Measurements from ENCODE around the gene C4orf54. TPM values are rescaled to one million over a fixed set of nuclear protein-coding genes. Genes with fewer than 3 reads are reported as not detected.

C4orf54 gene
- not detected in 2 replicates for total RNA-seq

DNA sequence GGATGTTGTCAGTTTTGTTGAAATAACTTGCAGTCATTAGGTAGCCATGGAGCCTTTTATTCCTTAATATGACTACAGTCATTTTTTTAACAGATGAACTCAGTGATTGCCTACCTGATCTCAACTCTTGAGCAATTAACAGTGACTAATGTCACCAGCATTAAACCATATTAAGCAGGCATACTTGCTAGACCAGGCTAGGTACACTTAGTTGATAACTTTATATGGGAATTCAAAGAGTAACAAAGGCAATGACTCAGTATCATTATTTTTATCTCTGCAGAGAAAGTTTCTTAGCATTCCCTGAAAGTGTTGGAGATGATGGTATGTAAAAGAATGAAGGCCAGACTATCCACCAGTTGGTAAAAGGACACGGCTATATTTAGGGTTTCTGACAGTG is at the start of gene C4orf54:
Gene C4orf54 (minus strand): TSS at position 31 of the 400 bp plus-strand sequence. CDS start 3,180 bp downstream, outside the sequence.
- no peak for DNase-seq (ENCODE audit: low read depth, low spot score)

DNA sequence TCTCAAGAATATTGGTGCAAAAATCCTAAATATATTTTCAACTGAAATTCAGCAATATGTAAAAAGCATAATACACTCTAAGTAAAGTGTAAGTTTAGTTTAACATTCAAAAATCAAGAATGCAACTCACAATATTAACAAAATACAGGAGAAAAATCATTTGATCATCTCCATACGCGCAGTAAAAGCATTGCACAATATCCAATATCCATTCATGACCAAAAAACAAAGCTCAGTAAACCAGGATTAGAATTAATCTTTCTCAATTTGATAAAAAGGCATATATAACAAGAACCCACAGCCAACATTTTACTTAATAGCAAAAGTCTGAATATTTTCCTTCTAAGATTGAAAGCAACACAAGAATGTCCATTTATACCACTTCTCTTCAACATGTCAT is 48.3 kb upstream of the C4orf54 start:
- DNase-seq (ENCODE audit: low read depth, low spot score) = no peak

DNA sequence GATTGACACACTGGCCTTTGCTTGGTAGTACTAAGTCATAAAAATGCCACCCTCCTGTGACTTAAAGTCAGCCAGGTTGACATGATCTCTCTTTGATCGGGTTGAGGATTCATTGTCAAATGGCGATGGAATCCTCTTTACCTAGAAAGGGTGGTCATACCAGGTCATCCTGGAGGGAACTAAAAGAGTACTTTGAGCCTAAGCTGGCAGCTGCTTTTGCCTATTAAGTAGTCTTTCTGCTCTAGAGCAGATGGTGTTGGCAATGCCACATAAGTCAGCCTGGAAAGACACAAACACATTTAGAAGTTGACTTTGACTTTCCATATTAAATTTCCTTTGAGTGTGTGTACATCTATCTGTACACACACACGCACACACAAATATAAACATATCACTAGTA is 39.2 kb upstream of the C4orf54 start:
- no peak for DNase-seq (ENCODE audit: low read depth, low spot score)

DNA sequence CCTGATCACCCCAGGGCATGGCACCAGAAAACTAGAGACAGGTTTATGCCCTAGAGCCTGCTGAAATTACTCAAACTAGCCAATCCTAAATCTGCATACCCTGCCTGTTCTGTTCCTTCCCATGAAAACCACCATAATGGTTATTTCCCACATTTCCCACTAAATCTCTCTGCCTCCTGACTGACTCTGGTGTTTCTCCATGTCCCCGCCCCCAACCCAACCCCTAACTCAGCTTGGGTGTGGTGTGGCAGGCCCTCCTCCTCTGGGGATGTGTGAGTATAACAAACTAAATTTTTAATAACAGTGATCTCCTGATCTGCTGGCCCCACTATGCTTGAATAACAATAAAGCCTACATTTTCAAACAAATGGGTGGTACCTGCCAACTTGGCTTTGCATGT is 35.5 kb upstream of the C4orf54 start:
- no peak for DNase-seq (ENCODE audit: low read depth, low spot score)

DNA sequence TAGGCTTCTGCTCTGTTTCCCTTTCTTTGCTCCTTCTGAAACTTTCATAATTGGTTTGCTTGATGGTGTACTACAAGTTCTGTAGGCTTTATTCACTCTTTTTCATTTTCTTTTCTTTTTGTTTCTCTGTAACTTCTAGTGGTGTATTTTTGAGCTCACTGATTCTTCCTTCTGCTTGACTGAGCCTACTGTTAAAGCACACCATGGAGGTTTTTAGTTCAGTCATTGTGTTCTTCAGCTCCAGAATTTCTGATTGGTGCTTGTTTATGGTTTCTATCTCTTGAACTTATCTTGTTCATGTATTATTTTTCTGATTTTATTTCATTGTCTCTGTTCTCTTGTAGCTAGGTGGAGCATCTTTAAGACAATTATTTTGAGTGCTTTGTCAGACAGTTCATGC is 33.4 kb upstream of the C4orf54 start:
- DNase-seq (ENCODE audit: low read depth, low spot score) = no peak

DNA sequence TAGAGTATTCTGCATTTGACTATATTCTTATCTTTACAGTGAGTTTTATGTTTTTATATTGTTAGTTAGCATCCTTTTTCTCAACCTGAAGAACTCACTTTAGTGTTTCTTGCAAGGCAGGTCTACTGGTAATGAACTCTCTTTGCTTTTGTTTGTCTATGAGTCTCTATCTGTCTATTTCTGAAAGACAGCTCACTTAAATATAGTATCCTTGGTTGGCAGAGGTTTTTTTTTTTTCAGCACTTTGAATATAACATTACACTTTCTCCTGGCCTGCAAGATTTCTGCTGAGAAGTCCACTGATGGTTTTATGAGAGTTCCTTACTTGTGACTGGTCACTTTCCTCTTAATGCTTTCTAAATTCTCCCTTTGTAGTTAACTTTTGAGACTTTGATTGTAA is 32.8 kb upstream of the C4orf54 start:
- DNase-seq (ENCODE audit: low read depth, low spot score) = no peak

DNA sequence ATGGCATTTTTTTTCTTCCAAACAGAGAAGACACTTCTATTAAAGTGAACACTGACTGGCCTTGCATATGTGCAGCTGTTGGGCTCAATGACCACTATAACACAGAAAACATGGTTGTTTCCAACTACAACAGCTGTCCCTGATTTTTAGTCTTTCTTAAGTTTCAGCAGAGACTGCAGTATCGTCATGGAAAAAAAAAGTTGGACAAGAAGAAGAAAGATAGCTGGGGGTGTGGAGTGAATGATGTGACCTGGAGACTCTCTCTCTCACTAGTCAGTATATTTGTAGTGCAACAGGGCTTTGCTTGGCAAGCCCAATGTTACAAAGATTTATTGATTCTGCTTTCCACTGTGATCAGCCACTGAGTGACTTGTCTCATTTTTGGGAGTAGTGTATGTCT is 29.5 kb upstream of the C4orf54 start:
- DNase-seq (ENCODE audit: low read depth, low spot score) = no peak

DNA sequence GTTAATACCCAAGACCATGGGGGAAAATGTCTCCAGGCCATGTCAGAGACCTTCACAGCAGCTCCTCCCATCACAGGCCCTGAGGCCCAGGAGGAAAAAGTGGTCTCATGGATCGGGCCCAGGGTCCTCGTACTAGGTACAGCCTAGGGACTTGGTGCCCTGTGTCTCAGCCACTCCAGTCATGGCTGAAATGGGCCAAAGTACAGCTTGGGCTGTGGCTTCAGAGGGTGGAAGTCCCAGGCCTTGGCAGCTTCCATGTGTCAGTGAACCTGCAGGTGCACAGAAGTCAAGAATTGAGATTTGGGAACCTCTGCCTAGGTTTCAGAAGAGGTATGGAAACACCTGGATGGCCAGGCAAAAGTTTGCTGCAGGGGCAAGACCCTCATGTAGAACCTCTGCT is 27.6 kb upstream of the C4orf54 start:
- no peak for DNase-seq (ENCODE audit: low read depth, low spot score)

DNA sequence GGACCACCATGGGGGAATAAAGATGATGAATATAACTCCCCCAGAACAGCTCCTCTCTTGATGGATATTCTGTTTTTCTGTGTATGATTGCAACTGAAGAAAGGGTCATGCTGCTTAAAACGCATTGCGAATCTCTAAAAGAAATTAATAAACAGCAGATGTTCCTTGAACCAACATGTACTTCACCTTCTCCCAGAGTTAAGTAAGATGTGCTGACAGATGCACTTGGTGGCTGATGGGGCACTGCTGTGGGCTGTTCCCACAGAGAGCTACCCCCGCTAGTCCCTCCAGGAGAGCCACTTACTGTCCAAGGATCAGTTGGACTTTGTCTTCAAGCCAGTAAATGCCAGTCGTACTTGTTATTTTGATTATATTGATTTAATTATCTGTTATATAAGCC is 26.3 kb upstream of the C4orf54 start:
- no peak for DNase-seq (ENCODE audit: low read depth, low spot score)

DNA sequence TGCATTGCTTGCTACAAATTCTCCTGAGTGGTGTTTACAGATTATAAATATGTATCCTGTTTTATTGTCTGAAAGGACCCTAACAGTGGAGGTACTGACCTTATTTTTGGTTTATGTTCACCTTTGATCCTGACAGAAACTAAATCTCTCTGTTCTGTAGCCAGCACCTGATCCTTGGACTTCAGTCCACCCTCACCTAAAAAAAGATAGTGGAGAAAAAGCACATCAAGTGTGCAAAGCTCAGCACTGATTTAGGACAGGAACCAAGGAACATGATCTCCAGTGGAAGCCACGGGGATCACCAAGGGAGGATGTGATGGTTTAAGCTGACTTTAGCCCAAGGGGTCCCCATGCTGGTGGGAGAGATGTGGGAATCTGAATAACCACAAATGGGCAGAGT is 22.3 kb upstream of the C4orf54 start:
- no peak for DNase-seq (ENCODE audit: low read depth, low spot score)

DNA sequence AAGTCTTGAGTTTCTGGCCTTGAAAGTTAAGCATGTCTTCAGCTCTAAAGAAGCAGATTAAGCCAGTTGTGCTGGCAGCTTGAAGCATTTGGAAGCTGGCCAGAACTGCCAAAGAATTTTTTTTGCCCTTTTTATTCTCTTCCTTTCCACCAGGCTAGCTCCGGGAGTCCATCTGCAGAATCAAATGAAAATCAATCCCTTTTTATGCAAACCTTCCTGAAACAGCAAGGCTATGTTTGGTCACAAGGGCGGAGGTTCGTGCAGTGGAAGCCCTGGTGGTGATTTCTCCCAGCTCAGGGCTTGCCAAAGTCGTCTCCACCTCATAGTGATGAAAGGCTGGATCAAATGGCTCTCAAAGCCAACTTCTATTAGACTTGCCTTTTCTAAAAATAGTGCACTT is 21.6 kb upstream of the C4orf54 start:
- DNase-seq (ENCODE audit: low read depth, low spot score) = no peak

DNA sequence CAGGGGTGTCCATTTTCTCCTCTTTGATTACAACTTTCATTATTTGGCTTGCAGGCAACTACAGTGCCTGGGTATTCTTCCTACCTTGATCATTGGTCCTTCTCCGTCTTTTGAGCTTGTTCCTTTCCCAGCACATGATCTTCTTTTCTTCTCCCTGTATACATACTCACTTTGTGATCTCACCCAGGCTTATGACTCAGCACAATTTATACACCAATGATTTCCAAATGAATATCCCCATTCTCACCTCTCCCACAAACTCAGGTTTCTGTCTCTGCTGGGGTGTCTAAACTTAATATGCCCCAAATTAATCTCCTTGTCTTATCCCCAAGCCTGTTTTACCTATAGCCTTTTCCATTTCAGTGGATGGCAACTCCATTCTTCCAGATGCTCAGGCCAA is 19.5 kb upstream of the C4orf54 start:
- DNase-seq (ENCODE audit: low read depth, low spot score) = no peak

DNA sequence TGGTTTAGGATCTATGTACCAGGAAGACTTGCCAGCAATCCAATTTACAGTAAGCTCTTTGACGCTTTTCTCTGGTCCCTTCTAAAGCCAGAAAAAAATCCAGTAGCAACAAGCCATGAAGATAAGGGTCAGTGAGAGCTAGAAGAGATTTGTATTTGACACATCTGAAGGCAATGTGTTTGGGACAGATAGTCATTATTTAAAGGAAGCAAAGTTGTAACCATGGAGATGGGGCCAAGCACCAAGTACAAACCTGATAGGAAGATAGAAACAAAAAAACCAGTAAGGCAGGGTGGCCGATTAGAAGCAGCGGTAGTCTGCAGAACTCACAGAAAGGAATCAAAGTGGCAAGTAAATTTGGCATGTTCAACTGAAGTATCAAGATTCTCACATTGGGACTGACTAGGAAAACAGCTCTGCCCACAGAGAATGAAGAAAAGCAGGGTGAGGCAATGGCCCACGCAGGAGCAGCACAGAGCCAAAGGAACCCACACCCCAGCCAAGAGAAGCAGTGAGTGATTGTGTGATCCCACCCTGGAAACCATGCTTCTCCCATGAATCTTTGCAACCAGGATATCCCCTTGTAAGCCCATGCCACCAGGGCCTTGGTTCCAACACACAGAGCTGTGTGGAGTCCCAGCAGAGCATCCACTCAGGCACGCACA is 12.9 kb upstream of the C4orf54 start:
- DNase-seq (ENCODE audit: low read depth, low spot score) = no peak

DNA sequence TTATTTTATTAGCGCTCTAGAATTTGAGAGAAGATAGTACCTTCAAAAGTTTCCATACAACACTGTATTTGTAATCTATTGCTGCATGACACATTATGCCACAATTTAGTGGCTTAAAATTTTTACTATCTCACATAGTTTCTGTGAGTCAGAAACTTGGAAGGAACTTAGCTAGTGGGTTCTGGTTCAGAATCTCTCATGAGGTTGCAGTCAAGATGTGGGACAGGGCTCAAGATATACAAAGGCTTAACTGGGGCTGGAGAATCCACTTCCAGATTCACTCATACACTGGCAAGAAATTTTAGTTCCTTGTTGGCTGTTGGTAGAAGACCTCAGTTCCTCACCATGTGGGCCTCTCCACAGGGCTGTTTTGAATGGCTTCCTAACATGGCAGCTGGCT is 11.5 kb upstream of the C4orf54 start:
- DNase-seq (ENCODE audit: low read depth, low spot score) = no peak

DNA sequence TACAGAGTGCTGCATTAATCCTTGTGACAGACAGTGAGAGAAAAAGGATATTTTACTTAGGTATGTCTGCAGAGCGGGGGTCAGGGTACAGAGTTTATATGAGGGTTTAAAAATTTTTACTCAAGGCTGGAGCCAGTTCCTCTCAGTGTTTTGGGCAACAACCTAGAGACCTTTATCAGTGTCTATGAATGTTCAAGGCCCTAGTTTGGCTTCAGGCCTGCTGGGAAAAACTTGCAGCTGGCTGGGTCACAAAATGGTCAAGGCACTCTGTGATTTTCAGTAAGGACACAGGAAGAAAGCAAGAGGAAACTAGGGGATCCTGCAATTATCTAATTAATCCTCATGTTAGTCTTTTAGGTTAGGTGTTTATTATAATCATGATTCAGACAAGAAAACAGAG is 10.8 kb upstream of the C4orf54 start:
- DNase-seq (ENCODE audit: low read depth, low spot score) = no peak

DNA sequence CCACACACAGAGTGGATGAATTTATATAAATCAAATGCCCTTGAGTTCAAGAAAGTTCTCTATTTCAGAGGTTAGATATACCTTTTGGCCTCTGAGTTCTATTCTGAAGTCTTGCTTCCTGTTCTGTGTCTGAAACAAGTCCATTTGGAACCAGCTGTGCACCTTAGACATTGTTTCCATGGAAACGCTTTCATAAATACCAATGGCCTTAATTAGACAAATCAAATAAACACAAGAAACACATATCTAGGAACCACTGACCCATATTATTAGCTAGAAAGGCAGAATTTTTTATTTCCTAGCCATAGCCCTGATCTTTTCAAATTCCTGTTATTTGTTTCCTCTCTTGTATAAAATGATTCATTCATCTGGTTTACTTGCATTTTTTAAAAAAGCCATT is 8.4 kb upstream of the C4orf54 start:
- DNase-seq (ENCODE audit: low read depth, low spot score) = no peak

DNA sequence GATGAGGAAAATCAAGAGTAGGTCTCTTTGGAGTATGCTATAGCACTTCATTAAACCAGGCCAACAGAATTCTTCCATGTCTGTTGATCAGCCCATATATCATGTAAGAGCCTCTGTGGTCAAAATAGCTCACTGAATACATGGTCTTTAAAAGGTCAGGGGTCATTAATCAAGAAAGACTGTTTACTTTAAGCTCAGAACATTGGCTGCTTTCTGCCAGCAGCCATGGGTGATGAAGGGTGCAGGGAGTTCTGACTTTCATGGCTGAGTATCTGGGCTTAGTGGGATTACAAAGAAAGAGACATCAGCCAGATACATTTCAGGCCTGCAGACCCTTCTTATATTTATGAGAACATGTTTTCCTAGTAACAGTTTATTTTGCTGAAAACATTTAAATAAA is 7.1 kb upstream of the C4orf54 start:
- no peak for DNase-seq (ENCODE audit: low read depth, low spot score)

DNA sequence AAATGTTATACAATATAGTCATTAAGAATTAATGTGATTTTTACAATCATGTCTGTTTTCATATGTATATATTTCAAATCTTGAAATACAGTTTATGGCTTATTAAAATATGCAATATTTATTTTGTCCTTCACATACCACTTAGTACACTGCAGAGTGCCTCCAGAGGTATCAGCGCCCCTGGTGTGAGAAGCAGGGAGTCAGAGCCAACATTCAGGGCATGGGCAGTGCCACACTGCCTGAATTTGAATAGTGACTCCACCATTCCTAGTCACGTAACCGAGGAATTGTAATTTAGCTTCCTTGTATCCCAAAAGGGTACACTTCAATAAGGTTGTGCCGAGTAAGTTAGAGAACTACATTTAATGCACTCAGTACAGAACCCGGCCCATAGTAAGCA is 4.3 kb upstream of the C4orf54 start:
- no peak for DNase-seq (ENCODE audit: low read depth, low spot score)

DNA sequence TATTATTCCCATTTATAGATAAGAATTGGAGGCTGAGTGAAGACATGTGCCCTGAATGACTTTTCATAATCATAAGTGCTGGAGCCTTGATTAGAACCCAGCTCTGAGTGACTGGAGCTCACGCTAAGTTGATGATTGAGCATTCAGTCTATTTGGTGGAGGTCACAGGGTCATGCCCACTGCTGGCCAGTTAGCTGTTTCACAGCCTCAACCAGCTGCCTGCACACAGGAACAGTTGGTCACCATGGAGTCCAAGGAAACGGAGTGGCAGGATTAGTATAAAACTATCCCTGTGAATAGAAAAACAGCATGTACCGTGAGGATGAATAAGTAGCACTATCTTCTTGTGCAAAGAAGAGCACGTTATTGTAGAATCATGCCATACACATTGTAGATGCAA is 1.0 kb upstream of the C4orf54 start:
- DNase-seq (ENCODE audit: low read depth, low spot score) = no peak

DNA sequence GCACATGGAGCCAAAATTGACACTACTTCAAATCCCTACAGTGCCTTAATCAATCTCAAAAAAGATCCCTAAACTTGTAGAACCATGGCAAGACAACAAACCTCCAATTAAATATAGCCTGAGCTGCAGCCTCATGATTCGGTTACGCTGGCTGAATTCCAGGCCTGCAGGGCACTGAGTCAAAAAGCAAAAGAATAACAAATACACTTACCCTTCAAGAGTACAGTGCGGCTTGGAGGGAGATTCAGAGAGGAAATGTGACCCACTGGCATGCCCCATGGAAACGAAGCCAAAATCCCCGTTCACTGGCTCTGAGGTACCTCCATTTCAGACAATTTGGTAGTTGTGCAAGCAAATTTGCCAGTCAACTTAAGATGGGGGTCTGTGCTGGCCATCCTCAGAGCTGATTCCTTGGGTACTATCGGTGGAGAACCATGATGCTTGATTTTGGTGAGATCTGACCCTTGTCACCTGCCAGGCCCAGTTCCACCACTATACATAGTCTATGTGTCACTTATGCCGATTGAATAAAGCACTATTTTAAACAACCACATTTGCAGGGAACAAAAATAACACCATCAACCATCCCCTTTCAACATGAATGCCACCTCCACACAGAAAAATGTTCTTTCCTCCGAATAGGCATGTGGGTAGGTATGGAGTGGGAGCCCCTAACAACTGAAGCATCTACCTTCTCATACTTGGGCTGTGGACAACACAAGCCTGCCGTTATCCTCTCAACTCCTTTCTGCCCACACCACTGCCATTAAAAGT is 2.1 kb downstream of the C4orf54 start:
- no peak for DNase-seq (ENCODE audit: low read depth, low spot score)

DNA sequence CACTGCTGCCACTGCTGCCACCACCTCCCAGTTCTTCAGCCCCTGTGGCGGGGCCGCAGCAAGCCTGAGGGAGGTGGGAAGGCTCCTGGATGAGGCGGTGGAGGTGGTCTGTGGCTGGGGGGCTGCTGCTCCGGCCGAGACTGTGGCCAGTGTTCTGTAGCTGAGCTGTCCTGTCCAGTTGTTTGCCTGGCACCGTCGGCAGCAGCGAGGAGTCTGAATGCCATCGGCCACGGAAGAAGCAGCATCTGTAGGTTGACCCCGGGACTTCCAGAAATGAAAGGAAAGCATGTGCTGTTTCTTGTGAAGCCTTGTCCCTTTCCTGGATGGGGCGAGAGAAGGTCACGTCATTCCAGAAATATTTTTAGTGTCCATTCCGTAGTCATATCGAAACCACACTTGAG is 3.3 kb downstream of the C4orf54 start:
- DNase-seq (ENCODE audit: low read depth, low spot score) = no peak

DNA sequence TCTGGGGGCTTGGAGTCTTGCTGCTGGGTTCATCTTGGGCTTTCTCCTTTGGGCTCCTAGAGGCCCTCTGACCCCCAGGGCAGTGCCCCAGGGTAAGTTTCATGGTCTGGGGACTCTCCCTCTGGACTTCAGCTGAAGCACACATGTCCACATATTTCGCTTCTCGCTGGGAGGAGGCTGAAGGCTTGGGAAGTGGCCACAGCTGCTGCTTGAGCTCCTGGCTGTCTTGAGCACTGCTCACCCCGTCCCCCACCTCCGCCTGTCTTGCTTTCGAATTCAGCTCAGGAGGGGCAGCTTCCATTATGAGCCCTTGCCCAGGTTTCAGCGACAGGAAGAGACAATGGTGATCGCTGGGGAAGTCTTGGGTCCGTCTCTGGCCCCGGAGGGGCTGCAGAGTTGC is 3.7 kb downstream of the C4orf54 start:
- DNase-seq (ENCODE audit: low read depth, low spot score) = no peak
